Fibroblast of mammary gland (primary cell): ENCODE measurements around the gene MYBPC2.

ENCODE experiments used
- DNase-seq: peaks from one replicate; pipeline ENCODE4 v3.0.0-alpha.2; 2010; ENCODE audit warnings: low read depth
- H3K4me3 ChIP-seq: 2 replicates; pipeline ENCODE4 v1.5.1; 2011; ENCODE audit warnings: low read depth, mild to moderate bottlenecking, low read length, moderate library complexity; ENCODE audit not compliant: control insufficient read depth
- CTCF ChIP-seq: conservative IDR thresholded peaks from 2 replicates; pipeline ENCODE4 v1.5.1; 2011; ENCODE audit warnings: low read depth, low read length, inconsistent platforms; ENCODE audit not compliant: control insufficient read depth, insufficient read depth

The MYBPC2 gene

GRCh38 chr19:50494186-50495019 is 61.7 kb downstream of the MYBPC2 start:
- H3K4me3 ChIP-seq: no peak overlapping the region
- DNase-seq: no peak
- TF ChIP-seq CTCF: no peak

GRCh38 chr19:50495020-50495531 is 62.4 kb downstream of the MYBPC2 start:
- no peak for TF ChIP-seq CTCF
- DNase-seq: no peak
- H3K4me3 ChIP-seq: no peak overlapping the region

GRCh38 chr19:50496189-50497021 is 63.7 kb downstream of the MYBPC2 start:
- DNase-seq: no peak
- TF ChIP-seq CTCF: no peak
- no peak overlapping the region for H3K4me3 ChIP-seq

GRCh38 chr19:50497022-50497405 is 64.3 kb downstream of the MYBPC2 start:
- TF ChIP-seq CTCF: no peak
- H3K4me3 ChIP-seq: no peak overlapping the region
- DNase-seq: no peak

- TF ChIP-seq CTCF: no peak
- no peak for DNase-seq
Observed at GRCh38 chr19:50498219-50499056, 65.7 kb downstream of the MYBPC2 start.

More at GRCh38 chr19:50498219-50499056, 65.7 kb downstream of the MYBPC2 start:
- H3K4me3 ChIP-seq: no peak overlapping the region
